ENCODE data around the gene FBXW8. TPM values are rescaled to one million over a fixed set of nuclear protein-coding genes. Genes with fewer than 3 reads are reported as not detected.

FBXW8 gene
- total RNA-seq, 8 experiments from 2014 or later, result 8.1 to 18.7 (median 12.2) TPM

DNA sequence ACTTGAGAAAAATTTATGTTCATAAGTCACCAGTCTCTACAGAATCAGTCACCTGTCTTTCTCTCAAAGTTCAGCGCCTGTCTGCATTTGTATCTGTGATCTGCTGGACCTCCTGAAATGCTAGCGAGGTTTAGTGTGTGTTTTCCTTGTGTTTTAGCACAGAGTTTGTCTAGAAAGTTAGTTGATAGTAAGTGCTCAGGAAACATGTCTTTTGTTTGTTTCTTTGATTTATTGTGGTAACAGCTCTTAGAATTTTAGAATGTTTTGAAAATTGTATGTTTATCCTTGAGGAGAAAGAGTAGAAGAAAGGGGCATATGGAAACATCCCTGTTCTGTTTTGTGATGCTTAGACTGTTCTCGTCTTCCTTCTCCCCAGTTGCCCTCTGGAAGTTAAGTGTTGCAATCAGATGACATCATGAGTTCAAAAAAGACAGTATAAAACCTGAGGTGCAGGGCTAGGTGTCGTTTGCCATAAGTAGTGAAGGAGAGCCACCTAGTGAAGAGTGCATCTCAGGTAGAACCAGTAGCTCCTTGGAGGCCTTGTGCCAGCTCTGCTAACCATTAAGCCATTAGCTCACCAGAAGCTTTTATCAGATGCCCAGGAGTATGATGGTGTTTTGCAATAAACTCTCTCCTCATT is 44.8 kb downstream of the FBXW8 start:
- no peaks in the 10 kb centered on the region for H3K4me1 ChIP-seq (replicated peaks in 1 of 2)
- in situ Hi-C loops (cut with MboI; ENCODE audit: low pct_unique_long_range_greater_than_20kb in 2 of 9, low sequenced_read_pairs in 9 of 9, unreplicated experiment in 9 of 9), result no loop called here
- WGBS, 10 experiments, result 73 to 100% (median 89%) methylated on average over 3 to 4 of the region's 4 CpGs; no CpG with 5 or more reads in 2 of the 10 experiments
- ATAC-seq (replicated peaks in 6 of 8), result peak in 3 of 8 experiments; percentile 38 to 60 (median 52)
- no peak overlapping the region for H3K27ac ChIP-seq
- H3K4me3 ChIP-seq, result no peak overlapping the region

- Histone ChIP-seq H3K4me3 (no peak overlapping the region), H3K27ac (no peak overlapping the region), H3K4me1 (replicated peaks in 1 of 2) (peaks cover 0 to under 1% of the 10 kb centered on the region in 2 donors)
- in situ Hi-C loops (cut with MboI; ENCODE audit: low pct_unique_long_range_greater_than_20kb in 2 of 9, low sequenced_read_pairs in 9 of 9, unreplicated experiment in 9 of 9), result no loop called here
- ATAC-seq (replicated peaks in 6 of 8), result peak in 3 of 8 experiments; percentile 63 to 86 (median 75)
- 63 to 100% (median 87%) methylated on average over 1 to 5 of the region's 6 CpGs for WGBS, 10 experiments
Observed at GRCh38 chr12:116958402-116959197, 47.9 kb downstream of the FBXW8 start.

DNA sequence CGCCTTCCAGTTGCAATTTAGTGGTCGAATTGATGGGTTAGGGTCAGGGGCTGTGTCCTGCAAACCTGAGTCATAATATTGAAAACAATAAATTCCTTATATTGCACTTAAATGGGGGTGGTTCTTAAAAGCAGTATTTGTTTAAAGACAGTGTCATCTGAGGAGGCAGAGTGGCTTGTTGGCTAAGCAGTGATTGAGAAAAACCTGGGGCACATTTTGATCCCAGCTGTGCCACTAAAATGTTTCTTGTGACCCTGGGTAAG is 48.4 kb downstream of the FBXW8 start:
- no peak for ATAC-seq (replicated peaks in 6 of 8)
- H3K4me3 ChIP-seq, result no peak overlapping the region
- in situ Hi-C loops (cut with MboI; ENCODE audit: low pct_unique_long_range_greater_than_20kb in 2 of 9, low sequenced_read_pairs in 9 of 9, unreplicated experiment in 9 of 9), result no loop called here
- 60 to 100% (median 93%) methylated on average over 2 of the region's 2 CpGs; no CpG with 5 or more reads in 7 of the 10 experiments for WGBS, 10 experiments
- H3K27ac ChIP-seq, result no peak overlapping the region
- H3K4me1 ChIP-seq (replicated peaks in 1 of 2), result peaks cover 0 to 5% of the 10 kb centered on the region in 2 donors

DNA sequence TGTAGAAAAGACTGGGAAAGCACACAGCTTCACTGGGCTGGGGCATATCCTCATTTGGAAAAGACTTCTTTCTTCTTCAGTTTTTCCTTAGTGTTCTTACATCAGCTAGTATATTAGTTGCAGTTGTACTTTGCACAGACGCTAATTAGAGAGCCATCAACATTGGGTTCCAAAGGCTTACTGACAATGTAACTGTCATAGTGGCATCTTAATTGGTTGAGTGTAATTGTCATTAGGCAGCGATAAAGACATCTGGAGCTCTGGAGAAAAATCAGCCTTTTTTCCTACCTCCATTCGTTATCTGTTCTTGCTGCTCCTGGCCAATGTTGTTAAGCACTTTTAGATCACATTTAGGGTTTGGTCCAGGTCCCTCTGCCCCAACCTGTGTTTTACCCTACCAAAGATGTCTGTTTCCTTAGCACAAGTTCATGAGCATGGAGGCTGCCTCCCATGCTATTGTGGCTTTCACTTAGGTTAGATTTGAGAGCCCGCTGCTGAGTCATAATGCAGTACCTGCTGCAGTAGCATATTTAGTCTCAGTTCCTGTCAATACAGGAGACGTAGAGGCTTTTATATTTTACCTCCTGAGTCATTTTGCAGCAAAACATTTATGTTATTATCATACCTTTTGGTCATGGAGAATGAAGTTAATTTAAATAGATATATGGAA is 49.2 kb downstream of the FBXW8 start:
- in situ Hi-C loops (cut with MboI; ENCODE audit: low pct_unique_long_range_greater_than_20kb in 2 of 9, low sequenced_read_pairs in 9 of 9, unreplicated experiment in 9 of 9), result no loop called here

DNA sequence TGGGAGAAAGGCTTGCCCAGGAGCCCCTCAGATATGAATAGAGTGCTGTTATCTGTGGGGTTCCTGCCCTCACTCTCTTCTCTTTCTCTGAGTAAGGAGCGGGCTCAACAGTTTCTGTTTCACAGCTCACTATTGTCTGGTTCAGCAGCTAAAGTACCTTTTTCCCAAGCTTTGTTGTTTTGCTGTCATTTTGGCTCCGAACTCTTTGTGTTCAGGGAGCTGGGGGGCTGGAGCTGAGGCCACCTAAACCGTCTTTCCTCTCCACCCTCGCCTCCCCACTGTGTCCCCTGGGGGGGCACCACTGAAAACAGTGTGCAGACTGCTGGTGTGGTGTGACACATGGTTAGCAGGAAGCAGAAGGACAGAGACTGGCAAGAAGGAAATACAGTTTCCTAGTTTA is 51.4 kb downstream of the FBXW8 start:
- no peak for ATAC-seq (replicated peaks in 6 of 8)
- Histone ChIP-seq H3K4me1 (replicated peaks in 1 of 2) (peaks cover 0 to 11% of the 10 kb centered on the region in 2 donors), H3K4me3 (no peak overlapping the region), H3K27ac (no peak overlapping the region)
- in situ Hi-C loops (cut with MboI; ENCODE audit: low pct_unique_long_range_greater_than_20kb in 2 of 9, low sequenced_read_pairs in 9 of 9, unreplicated experiment in 9 of 9), result no loop called here
- 54 to 100% (median 90%) methylated on average over 1 to 3 of the region's 4 CpGs; no CpG with 5 or more reads in 3 of the 10 experiments for WGBS, 10 experiments

More for the DNA sequence above, 49.2 kb downstream of the FBXW8 start:
- H3K27ac ChIP-seq, result no peak overlapping the region
- H3K4me1 ChIP-seq (replicated peaks in 1 of 2), result peaks cover 0 to 11% of the 10 kb centered on the region in 2 donors
- WGBS, 10 experiments, result 33 to 100% (median 93%) methylated on average over 1 to 4 of the region's 5 CpGs; no CpG with 5 or more reads in 1 of the 10 experiments
- H3K4me3 ChIP-seq, result no peak overlapping the region
- ATAC-seq (replicated peaks in 6 of 8), result peak in 1 of 8 experiments; percentile 45

DNA sequence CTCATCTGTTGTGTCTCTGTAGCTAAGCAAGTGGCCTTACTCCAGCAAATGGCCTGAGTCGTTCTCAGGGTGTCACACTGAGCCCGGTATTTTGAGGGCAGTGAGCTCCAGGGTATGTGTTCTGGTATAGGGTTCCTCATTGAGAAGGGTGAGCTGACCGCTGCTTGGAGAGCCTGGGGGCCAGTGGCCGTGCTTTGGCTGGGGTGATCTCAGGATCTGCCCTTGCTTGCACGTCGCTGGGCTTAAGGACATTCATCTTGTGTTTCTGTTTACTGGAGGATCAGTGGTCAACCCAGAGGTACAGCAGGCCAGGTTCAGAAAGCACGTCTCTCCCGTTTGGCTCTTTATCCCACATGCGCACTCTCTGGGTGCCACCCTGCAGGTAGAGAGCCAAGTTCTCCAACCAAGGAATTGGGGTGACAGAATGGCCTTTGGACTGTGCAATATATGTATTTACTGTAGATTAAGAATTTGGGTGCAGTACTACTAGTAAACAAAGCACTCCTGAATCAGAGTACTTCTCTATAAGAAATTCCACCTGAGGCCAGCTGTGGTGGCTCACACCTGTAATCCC is 52.1 kb downstream of the FBXW8 start:
- WGBS, 10 experiments, result 88 to 100% (median 97%) methylated on average over 1 to 6 of the region's 9 CpGs; no CpG with 5 or more reads in 4 of the 10 experiments
- Histone ChIP-seq H3K4me3 (no peak overlapping the region), H3K27ac (no peak overlapping the region), H3K4me1 (replicated peaks in 1 of 2) (peaks cover 0 to 11% of the 10 kb centered on the region in 2 donors)
- in situ Hi-C loops (cut with MboI; ENCODE audit: low pct_unique_long_range_greater_than_20kb in 2 of 9, low sequenced_read_pairs in 9 of 9, unreplicated experiment in 9 of 9), result no loop called here
- ATAC-seq (replicated peaks in 6 of 8), result no peak

- Histone ChIP-seq H3K27ac (peak overlapping the region in 1 of 2 donors; percentile 55), H3K4me3 (no peak overlapping the region), H3K4me1 (replicated peaks in 1 of 2) (peaks cover 2 to 11% of the 10 kb centered on the region in 2 donors)
- in situ Hi-C loops (cut with MboI; ENCODE audit: low pct_unique_long_range_greater_than_20kb in 2 of 9, low sequenced_read_pairs in 9 of 9, unreplicated experiment in 9 of 9), result no loop called here
- WGBS, 10 experiments, result 40 to 100% (median 83%) methylated on average over 1 to 11 of the region's 14 CpGs
- peak in 3 of 8 experiments; percentile 56 to 77 (median 64) for ATAC-seq (replicated peaks in 6 of 8)
Observed at GRCh38 chr12:116964054-116965050, 53.6 kb downstream of the FBXW8 start.

GRCh38 chr12:116968986-116969385 is 58.2 kb downstream of the FBXW8 start:
- 73 to 96% (median 89%) methylated on average over 2 to 5 of the region's 5 CpGs for WGBS, 10 experiments
- H3K4me1 ChIP-seq (replicated peaks in 1 of 2), result peaks cover 13 to 17% of the 10 kb centered on the region in 2 donors
- no peak for ATAC-seq (replicated peaks in 6 of 8)
- no peak overlapping the region for H3K27ac ChIP-seq
- H3K4me3 ChIP-seq, result no peak overlapping the region
- in situ Hi-C loops (cut with MboI; ENCODE audit: low pct_unique_long_range_greater_than_20kb in 2 of 9, low sequenced_read_pairs in 9 of 9, unreplicated experiment in 9 of 9), result no loop called here

DNA sequence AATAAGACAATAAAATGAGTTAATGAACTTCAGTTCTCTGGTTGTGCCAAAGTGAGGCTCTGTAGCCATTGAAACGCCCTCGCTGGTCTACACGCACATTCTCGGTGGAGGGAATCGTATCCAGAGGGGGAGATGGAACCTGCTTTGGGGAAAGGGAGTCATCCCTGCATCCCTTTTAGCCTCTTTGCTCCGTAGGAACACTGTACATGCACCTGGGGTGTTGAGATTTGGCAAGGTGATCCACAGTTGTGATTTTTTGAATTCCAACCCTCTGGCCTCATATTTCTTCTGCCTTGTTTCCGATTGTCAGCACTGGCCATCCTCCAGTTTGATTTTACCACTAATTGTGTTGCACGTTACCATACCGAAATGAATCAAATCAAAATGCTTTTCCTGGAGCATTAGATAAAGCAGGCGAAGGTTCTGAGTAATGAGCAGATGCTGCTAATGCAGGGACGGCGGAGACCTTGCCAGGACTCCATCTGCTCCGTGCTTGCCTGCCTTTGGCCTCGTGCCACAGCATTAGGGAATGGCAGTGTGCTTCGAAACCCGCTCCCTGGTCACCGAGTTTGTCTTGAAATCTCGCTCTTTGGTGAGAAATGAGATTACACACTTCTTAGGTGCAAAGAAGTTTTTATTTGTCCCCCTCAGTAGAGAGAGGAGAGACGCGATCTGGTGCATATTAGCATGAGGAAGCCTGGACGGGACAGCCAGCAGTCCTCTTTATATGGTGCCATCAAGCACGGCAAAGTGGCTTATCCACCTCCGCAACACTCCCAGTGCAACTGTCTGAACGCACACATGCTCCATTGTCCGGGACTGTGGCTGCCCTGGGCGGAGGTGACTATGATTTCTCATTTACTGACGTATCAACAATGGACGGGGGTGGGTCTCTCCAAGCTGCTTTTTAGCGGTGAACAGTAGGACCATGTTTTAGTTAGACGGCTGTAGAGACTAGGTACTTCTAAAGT is 59.1 kb downstream of the FBXW8 start:
- no peak overlapping the region for H3K27ac ChIP-seq
- peak in 5 of 8 experiments; percentile 70 to 91 (median 74) for ATAC-seq (replicated peaks in 6 of 8)

GRCh38 chr12:116971222-116971621 is 60.5 kb downstream of the FBXW8 start:
- Histone ChIP-seq H3K4me3 (no peak overlapping the region), H3K4me1 (replicated peaks in 1 of 2) (peaks cover 10 to 13% of the 10 kb centered on the region in 2 donors), H3K27ac (no peak overlapping the region)
- no peak for ATAC-seq (replicated peaks in 6 of 8)
- 92 to 100% (median 100%) methylated on average over 1 to 4 of the region's 4 CpGs; no CpG with 5 or more reads in 1 of the 10 experiments for WGBS, 10 experiments
- in situ Hi-C loops (cut with MboI; ENCODE audit: low pct_unique_long_range_greater_than_20kb in 2 of 9, low sequenced_read_pairs in 9 of 9, unreplicated experiment in 9 of 9), result no loop called here

More for the DNA sequence above, 59.1 kb downstream of the FBXW8 start:
- WGBS, 10 experiments, result 53 to 83% (median 64%) methylated on average over 1 to 22 of the region's 30 CpGs; no CpG with 5 or more reads in 1 of the 10 experiments
- Histone ChIP-seq H3K4me1 (replicated peaks in 1 of 2) (peaks cover 10 to 13% of the 10 kb centered on the region in 2 donors), H3K4me3 (no peak overlapping the region)
- in situ Hi-C loops (cut with MboI; ENCODE audit: low pct_unique_long_range_greater_than_20kb in 2 of 9, low sequenced_read_pairs in 9 of 9, unreplicated experiment in 9 of 9), result no loop called here

DNA sequence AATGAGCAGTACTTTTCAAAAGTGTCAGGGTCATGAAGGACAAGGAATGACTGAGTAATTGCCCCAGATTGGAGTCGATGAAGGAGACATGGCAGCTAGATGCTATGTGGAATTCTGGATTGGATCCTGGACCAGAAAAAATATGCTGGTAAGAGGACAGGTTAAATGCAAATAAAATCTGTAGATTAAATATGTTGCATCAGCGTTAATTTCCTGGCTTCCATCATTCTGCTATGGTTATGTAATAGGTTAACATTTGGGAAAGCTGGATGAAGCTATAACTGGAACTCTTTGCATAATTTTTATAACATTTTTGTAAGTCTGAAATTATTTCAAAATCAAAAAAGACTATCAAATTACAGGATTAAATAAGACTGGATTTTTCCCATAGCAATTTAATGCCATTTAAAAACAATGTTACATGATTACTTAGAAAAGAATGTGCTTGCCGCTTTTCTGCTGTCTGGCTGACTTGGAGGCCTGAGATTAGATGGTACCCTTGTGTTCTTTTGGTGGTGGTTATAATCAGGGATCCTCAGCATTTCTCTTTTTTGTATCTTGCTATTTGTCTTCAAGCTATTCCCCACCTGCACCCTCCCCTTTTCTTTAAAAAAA is 65.1 kb downstream of the FBXW8 start:
- WGBS, 10 experiments, result 71 to 100% (median 89%) methylated on average over 1 to 3 of the region's 3 CpGs
- no peak overlapping the region for H3K27ac ChIP-seq
- peaks cover 0 to 12% of the 10 kb centered on the region in 2 donors for H3K4me1 ChIP-seq (replicated peaks in 1 of 2)
- in situ Hi-C loops (cut with MboI; ENCODE audit: low pct_unique_long_range_greater_than_20kb in 2 of 9, low sequenced_read_pairs in 9 of 9, unreplicated experiment in 9 of 9), result no loop called here
- no peak for ATAC-seq (replicated peaks in 6 of 8)
- no peak overlapping the region for H3K4me3 ChIP-seq
